Glutamatergic neuron (in vitro differentiated cells): ENCODE results near the gene MYO1B. TPM values are rescaled to one million over a fixed set of nuclear protein-coding genes. Genes with fewer than 3 reads are reported as not detected.
A peak's percentile ranks its signal among the peaks of the same experiment; 100 is the strongest.

ENCODE experiments used
- DNase-seq: peaks from one replicate; pipeline ENCODE4 v3.0.0; 2022
- H3K27ac Mint-ChIP-seq: one replicate; pipeline ENCODE4 v1.8.0; 2020; ENCODE audit warnings: mild to moderate bottlenecking, mixed read lengths, inconsistent platforms; ENCODE audit not compliant: unreplicated experiment
- H3K27me3 Mint-ChIP-seq: one replicate; pipeline ENCODE4 v1.8.0; 2020; ENCODE audit warnings: mild to moderate bottlenecking, moderate library complexity, mixed read lengths, inconsistent platforms; ENCODE audit not compliant: unreplicated experiment
- H3K36me3 Mint-ChIP-seq: one replicate; pipeline ENCODE4 v1.8.0; 2020; ENCODE audit warnings: mild to moderate bottlenecking, mixed read lengths, inconsistent platforms; ENCODE audit not compliant: unreplicated experiment
- H3K4me1 Mint-ChIP-seq: one replicate; pipeline ENCODE4 v1.8.0; 2020; ENCODE audit warnings: mild to moderate bottlenecking, low read depth, mixed read lengths, inconsistent platforms; ENCODE audit not compliant: unreplicated experiment
- H3K4me3 Mint-ChIP-seq: one replicate; pipeline ENCODE4 v1.8.0; 2020; ENCODE audit warnings: mild to moderate bottlenecking, mixed read lengths, inconsistent platforms; ENCODE audit not compliant: unreplicated experiment
- H3K9me3 Mint-ChIP-seq: one replicate; pipeline ENCODE4 v1.8.0; 2020; ENCODE audit warnings: mild to moderate bottlenecking, moderate library complexity, mixed read lengths, inconsistent platforms; ENCODE audit not compliant: unreplicated experiment
- total RNA-seq: library from RNA; stranded (reverse); fragmentation: NEBNext Ultra II Directional; extraction: Animal tissue kit (Norgen Biotek cat#: 25700); gene quantifications from one replicate; pipeline ENCODE4 v1.2.1, GENCODE V29; 2021; ENCODE audit not compliant: unreplicated experiment
- TF ChIP-seq, protein P1 (sequence below): fragments of 200-600 bp; sonication (generic); IDR thresholded peaks from one replicate; pipeline ENCODE4 v1.5.0; 2021; ENCODE audit not compliant: partially characterized antibody, unreplicated experiment

MYO1B gene
- total RNA-seq, 1 donor from 2014 or later, result 129 TPM

GRCh38 chr2:191328150-191328809 is 83.1 kb downstream of the MYO1B start:
- H3K36me3 Mint-ChIP-seq, result no peaks in the 10 kb centered on the region
- no peak for DNase-seq
- H3K4me1 Mint-ChIP-seq, result peaks cover 3% of the 10 kb centered on the region
- H3K4me3 Mint-ChIP-seq, result no peak overlapping the region
- H3K27ac Mint-ChIP-seq, result no peak overlapping the region
- H3K9me3 Mint-ChIP-seq, result peaks cover 4% of the 10 kb centered on the region
- TF ChIP-seq, protein P1, sequence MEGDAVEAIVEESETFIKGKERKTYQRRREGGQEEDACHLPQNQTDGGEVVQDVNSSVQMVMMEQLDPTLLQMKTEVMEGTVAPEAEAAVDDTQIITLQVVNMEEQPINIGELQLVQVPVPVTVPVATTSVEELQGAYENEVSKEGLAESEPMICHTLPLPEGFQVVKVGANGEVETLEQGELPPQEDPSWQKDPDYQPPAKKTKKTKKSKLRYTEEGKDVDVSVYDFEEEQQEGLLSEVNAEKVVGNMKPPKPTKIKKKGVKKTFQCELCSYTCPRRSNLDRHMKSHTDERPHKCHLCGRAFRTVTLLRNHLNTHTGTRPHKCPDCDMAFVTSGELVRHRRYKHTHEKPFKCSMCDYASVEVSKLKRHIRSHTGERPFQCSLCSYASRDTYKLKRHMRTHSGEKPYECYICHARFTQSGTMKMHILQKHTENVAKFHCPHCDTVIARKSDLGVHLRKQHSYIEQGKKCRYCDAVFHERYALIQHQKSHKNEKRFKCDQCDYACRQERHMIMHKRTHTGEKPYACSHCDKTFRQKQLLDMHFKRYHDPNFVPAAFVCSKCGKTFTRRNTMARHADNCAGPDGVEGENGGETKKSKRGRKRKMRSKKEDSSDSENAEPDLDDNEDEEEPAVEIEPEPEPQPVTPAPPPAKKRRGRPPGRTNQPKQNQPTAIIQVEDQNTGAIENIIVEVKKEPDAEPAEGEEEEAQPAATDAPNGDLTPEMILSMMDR, result no peak
- no peaks in the 10 kb centered on the region for H3K27me3 Mint-ChIP-seq

GRCh38 chr2:191329841-191330240 is 84.6 kb downstream of the MYO1B start:
- Mint-ChIP-seq H3K27ac (no peak overlapping the region), H3K9me3 (peaks cover 4% of the 10 kb centered on the region), H3K4me1 (peaks cover 6% of the 10 kb centered on the region), H3K4me3 (no peak overlapping the region), H3K36me3 (no peaks in the 10 kb centered on the region), H3K27me3 (no peaks in the 10 kb centered on the region)
- TF ChIP-seq, protein P1, result no peak
- no peak for DNase-seq

DNA sequence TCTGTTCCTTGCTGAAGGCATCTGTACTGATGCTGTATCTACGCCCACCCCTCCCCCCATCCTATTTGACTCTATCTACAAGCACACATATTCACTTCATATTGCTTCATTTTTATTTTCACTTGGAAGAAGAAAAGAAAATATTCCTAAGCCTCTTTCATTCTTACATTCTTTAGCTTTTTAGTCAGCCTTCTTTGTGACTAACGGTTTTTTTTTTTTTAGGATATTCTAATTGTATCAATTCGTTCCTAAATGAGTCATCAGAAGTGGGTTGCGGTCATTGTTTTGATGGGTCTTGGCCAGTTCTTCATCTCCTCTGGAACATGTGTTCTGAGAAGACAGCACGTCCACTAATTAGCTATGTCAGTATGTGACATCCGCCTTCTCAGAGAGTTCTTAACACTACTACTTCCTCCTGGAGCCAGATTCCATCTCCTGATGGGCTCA is 88.7 kb downstream of the MYO1B start:
- TF ChIP-seq, protein P1, result no peak
- peak overlapping the region; percentile 62 for H3K27ac Mint-ChIP-seq
- no peak for DNase-seq
- no peaks in the 10 kb centered on the region for H3K9me3 Mint-ChIP-seq
- no peaks in the 10 kb centered on the region for H3K36me3 Mint-ChIP-seq
- H3K4me3 Mint-ChIP-seq, result no peak overlapping the region
- peaks cover 10% of the 10 kb centered on the region for H3K4me1 Mint-ChIP-seq
- H3K27me3 Mint-ChIP-seq, result no peaks in the 10 kb centered on the region

DNA sequence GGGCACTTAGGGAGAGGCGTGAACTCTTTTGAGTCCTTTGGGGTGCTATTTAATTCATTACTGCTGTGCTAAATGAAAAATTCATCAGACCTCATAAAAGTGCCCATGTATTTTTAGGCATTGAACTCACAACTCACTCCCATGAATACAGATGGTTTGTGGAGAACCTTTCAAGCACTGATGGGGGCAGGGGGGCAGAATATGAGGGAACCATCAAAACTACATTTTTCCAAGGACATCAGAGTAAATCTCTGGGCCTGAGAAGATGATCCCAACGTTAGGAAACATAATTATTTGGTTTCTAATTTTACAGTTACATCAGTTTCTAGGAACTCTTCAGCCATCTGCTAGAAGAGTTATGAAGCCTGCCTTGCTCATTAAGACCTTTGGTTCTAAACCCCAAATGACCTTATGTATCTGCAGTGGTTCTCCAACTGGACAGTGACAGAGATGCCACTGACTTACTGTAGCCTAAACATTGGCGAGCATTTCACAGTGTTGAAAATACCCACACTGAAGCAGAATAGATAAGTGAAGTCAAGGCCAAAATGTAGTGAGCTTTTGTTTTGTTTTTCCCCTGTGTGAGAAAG is 90.8 kb downstream of the MYO1B start:
- no peak overlapping the region for H3K27ac Mint-ChIP-seq
- no peak overlapping the region for H3K4me3 Mint-ChIP-seq
- peaks cover 12% of the 10 kb centered on the region for H3K4me1 Mint-ChIP-seq
- no peaks in the 10 kb centered on the region for H3K27me3 Mint-ChIP-seq
- DNase-seq, result no peak
- no peaks in the 10 kb centered on the region for H3K9me3 Mint-ChIP-seq
- TF ChIP-seq, protein P1, result no peak
- no peaks in the 10 kb centered on the region for H3K36me3 Mint-ChIP-seq

DNA sequence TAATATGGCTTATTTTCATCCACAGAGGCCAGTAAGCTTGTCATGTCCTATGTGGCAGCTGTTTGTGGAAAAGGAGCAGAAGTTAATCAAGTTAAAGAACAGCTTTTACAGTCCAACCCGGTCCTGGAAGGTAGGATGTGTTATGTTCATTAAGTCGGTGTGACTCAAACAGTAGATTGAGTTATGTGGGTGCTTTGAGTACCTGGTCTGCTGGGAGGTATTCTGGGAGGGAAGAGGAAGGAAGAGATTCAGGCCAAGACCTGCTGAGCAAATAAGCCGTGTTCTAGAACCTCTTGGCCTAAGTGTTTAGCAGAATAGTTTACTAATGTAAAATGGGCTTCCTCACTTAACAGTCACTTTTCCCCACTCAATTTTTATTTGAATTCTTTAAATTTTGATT is 96.2 kb downstream of the MYO1B start:
- DNase-seq, result no peak
- TF ChIP-seq, protein P1, result no peak
- Mint-ChIP-seq H3K4me1 (peaks cover 10% of the 10 kb centered on the region), H3K27me3 (no peaks in the 10 kb centered on the region), H3K36me3 (no peaks in the 10 kb centered on the region), H3K27ac (peak overlapping the region; percentile 48), H3K9me3 (no peaks in the 10 kb centered on the region), H3K4me3 (peak overlapping the region; percentile 47)
